Stimulated activated CD4-positive, alpha-beta T cell treated with anti-CD3 and anti-CD28 coated beads, Interleukin-1b, Interleukin-23, amount 100 ng/mL, for 48 hours (primary cell): ENCODE results near the gene ZNF785.
A peak's percentile ranks its signal among the peaks of the same experiment; 100 is the strongest.
"Not testable (repeated sequence)": the region's sequence is repeated elsewhere in the genome, so short reads cannot be mapped to it uniquely, and the experiment has no call there.

ENCODE experiments used
- DNase-seq: peaks from one replicate; pipeline ENCODE4 v3.0.0-alpha.2; 2020

Gene ZNF785

GRCh38 chr16:30565526-30565925 is 20.0 kb downstream of the ZNF785 start:
- DNase-seq: no peak

- no peak for DNase-seq
Measured at GRCh38 chr16:30562021-30562420, 23.5 kb downstream of the ZNF785 start.

- DNase-seq: no peak
Measured at GRCh38 chr16:30561089-30561816, 24.2 kb downstream of the ZNF785 start.

- DNase-seq: no peak
Measured at GRCh38 chr16:30559690-30560089, 25.8 kb downstream of the ZNF785 start.

- no peak for DNase-seq
Measured at GRCh38 chr16:30558789-30559377, 26.6 kb downstream of the ZNF785 start.

GRCh38 chr16:30557957-30558788 is 27.3 kb downstream of the ZNF785 start, which contains the start of gene ZNF764:
TSS of gene ZNF764 (minus strand) at chr16:30558374. CDS start at chr16:30558182, 192 bp downstream.
- peak; percentile 98 for DNase-seq

GRCh38 chr16:30557707-30557956 is 27.9 kb downstream of the ZNF785 start:
- DNase-seq: no peak

- DNase-seq: no peak
Measured at GRCh38 chr16:30556125-30556473, 29.4 kb downstream of the ZNF785 start.

- DNase-seq: no peak
Measured at GRCh38 chr16:30555315-30556124, 30.0 kb downstream of the ZNF785 start.

- DNase-seq: no peak
Measured at GRCh38 chr16:30554557-30555314, 30.8 kb downstream of the ZNF785 start.

GRCh38 chr16:30553393-30553899 is 32.1 kb downstream of the ZNF785 start:
- DNase-seq: no peak

- DNase-seq: no peak
Measured at GRCh38 chr16:30552956-30553355, 32.5 kb downstream of the ZNF785 start.

- peak; percentile 65 for DNase-seq
Measured at GRCh38 chr16:30551781-30552180, 33.7 kb downstream of the ZNF785 start.

GRCh38 chr16:30548416-30549253 is 36.9 kb downstream of the ZNF785 start:
- DNase-seq: no peak

- no peak for DNase-seq
Measured at GRCh38 chr16:30546115-30546514, 39.4 kb downstream of the ZNF785 start.

- no peak for DNase-seq
Measured at GRCh38 chr16:30543067-30543466, 42.4 kb downstream of the ZNF785 start.

GRCh38 chr16:30541502-30542329 is 43.8 kb downstream of the ZNF785 start:
- no peak for DNase-seq

GRCh38 chr16:30540916-30541464 is 44.5 kb downstream of the ZNF785 start:
- not testable (repeated sequence) for DNase-seq

- DNase-seq: not testable (repeated sequence)
Measured at GRCh38 chr16:30539986-30540526, 45.4 kb downstream of the ZNF785 start.
